Parathyroid adenoma (tissue), 2 donors: ENCODE results near the gene LCN2.

Experiments
- H2AFZ ChIP-seq: fragments of 300-600 bp; sonication (generic); one replicate; pipeline ENCODE4 v1.7.0; 2017; ENCODE audit warnings: antibody characterized with exemption, mild to moderate bottlenecking
- H3K27ac ChIP-seq: fragments of 300-600 bp; sonication (generic); one replicate; pipeline ENCODE4 v1.7.0; 2017
- H3K27me3 ChIP-seq: fragments of 300-600 bp; sonication (generic); one replicate; pipeline ENCODE4 v1.7.0; 2017; ENCODE audit warnings: low read length; ENCODE audit not compliant: control insufficient read depth, insufficient read depth
- H3K36me3 ChIP-seq: fragments of 300-600 bp; sonication (generic); one replicate; pipeline ENCODE4 v1.7.0; 2017; ENCODE audit warnings: low read length; ENCODE audit not compliant: control insufficient read depth, insufficient read depth
- H3K4me1 ChIP-seq: fragments of 300-600 bp; sonication (generic); one replicate; pipeline ENCODE4 v1.7.0; 2017; ENCODE audit warnings: control low read depth
- H3K4me2 ChIP-seq: fragments of 300-600 bp; sonication (generic); one replicate; pipeline ENCODE4 v1.7.0; 2017; ENCODE audit warnings: low read length
- H3K4me3 ChIP-seq: fragments of 300-600 bp; sonication (generic); one replicate; pipeline ENCODE4 v1.7.0; 2017; ENCODE audit warnings: low read depth, low read length
- H3K79me2 ChIP-seq: fragments of 300-600 bp; sonication (generic); one replicate; pipeline ENCODE4 v1.7.0; 2017; ENCODE audit warnings: control low read depth
- H3K9ac ChIP-seq: fragments of 300-600 bp; sonication (generic); one replicate; pipeline ENCODE4 v1.7.0; 2017; ENCODE audit warnings: mild to moderate bottlenecking
- H3K9me3 ChIP-seq: fragments of 300-600 bp; sonication (generic); one replicate; pipeline ENCODE4 v1.7.0; 2017; ENCODE audit warnings: low read length; ENCODE audit not compliant: control insufficient read depth
- TF ChIP-seq, protein P1 (sequence below): fragments of 300-600 bp; sonication (generic); IDR thresholded peaks from one replicate; pipeline ENCODE4 v1.7.0; 2017; ENCODE audit warnings: antibody characterized with exemption, mild to moderate bottlenecking
- donor health status: primary hyperparathyroidism.

LCN2 gene

GRCh38 chr9:128145951-128146351 lies 3.3 kb upstream of the LCN2 start:
- no peaks in the 10 kb centered on the region for H3K4me1 ChIP-seq
- no peak overlapping the region for H3K4me2 ChIP-seq
- H3K9ac ChIP-seq, result no peak overlapping the region
- H3K27ac ChIP-seq, result no peak overlapping the region
- no peaks in the 10 kb centered on the region for H3K9me3 ChIP-seq
- no peaks in the 10 kb centered on the region for H3K36me3 ChIP-seq
- H3K27me3 ChIP-seq, result no peaks in the 10 kb centered on the region
- H3K4me3 ChIP-seq, result no peak overlapping the region
- TF ChIP-seq, protein P1, sequence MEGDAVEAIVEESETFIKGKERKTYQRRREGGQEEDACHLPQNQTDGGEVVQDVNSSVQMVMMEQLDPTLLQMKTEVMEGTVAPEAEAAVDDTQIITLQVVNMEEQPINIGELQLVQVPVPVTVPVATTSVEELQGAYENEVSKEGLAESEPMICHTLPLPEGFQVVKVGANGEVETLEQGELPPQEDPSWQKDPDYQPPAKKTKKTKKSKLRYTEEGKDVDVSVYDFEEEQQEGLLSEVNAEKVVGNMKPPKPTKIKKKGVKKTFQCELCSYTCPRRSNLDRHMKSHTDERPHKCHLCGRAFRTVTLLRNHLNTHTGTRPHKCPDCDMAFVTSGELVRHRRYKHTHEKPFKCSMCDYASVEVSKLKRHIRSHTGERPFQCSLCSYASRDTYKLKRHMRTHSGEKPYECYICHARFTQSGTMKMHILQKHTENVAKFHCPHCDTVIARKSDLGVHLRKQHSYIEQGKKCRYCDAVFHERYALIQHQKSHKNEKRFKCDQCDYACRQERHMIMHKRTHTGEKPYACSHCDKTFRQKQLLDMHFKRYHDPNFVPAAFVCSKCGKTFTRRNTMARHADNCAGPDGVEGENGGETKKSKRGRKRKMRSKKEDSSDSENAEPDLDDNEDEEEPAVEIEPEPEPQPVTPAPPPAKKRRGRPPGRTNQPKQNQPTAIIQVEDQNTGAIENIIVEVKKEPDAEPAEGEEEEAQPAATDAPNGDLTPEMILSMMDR, result no peak
- no peak overlapping the region for H2AFZ ChIP-seq
- H3K79me2 ChIP-seq, result no peaks in the 10 kb centered on the region

DNA sequence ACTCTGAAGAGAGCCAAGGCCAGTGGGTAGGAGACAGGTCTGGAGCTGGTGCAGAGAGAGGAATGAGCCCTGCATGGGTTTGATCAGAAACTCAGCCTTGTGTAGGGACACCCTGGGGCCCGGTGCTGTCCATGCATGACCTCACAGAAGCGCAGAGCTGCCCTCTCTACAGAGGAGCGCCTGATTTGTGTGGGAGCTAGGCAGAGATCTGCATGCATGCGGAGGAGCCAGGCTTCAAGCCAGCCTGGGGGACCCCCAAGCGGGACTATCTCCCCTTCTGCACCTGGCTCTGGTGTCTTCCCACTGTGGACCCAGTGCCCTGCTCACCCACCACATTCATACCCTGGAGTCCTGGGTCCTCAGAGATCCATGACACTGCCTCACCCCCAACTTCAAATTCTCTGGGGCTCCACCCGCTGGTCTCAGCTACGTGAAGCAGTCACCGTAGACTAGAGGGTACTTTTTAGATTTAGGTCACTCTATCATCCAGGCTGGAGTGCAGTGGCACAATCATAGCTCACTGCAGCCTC lies 2.6 kb upstream of the LCN2 start:
- H3K79me2 ChIP-seq, result no peaks in the 10 kb centered on the region
- H3K27ac ChIP-seq, result no peak overlapping the region
- no peak overlapping the region for H2AFZ ChIP-seq
- H3K9ac ChIP-seq, result no peak overlapping the region
- TF ChIP-seq, protein P1, result no peak
- H3K4me1 ChIP-seq, result no peaks in the 10 kb centered on the region
- no peaks in the 10 kb centered on the region for H3K9me3 ChIP-seq
- no peaks in the 10 kb centered on the region for H3K27me3 ChIP-seq
- no peak overlapping the region for H3K4me2 ChIP-seq
- H3K4me3 ChIP-seq, result no peak overlapping the region
- H3K36me3 ChIP-seq, result no peaks in the 10 kb centered on the region

DNA sequence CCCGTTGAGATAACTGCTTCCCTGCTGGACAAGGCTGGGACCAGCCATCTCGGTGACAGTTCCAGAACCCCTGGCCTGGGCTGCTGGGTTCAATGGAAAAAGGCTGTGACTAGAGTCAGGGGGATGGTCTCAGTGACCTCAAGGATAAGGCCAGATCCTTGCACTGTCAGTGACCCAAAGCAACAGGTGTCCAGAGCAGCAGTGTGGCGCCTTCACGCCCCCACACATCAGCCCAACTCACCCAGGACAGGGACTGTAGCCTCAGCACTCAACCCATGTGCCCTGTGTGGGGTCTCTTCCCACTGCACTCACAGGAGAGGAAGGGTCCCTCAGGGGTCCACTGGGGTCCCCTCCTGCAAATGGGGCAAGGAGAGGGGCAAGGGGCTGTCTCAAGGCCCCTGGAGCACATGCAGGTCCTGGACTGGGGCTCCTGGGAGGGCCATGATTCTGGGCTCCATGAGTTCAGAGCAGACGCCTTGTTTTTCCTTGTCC lies 698 bp upstream of the LCN2 start:
- Histone ChIP-seq H3K4me3 (no peak overlapping the region), H2AFZ (no peak overlapping the region), H3K36me3 (no peaks in the 10 kb centered on the region), H3K27ac (no peak overlapping the region), H3K4me2 (no peak overlapping the region), H3K79me2 (no peaks in the 10 kb centered on the region), H3K9me3 (no peaks in the 10 kb centered on the region), H3K4me1 (no peaks in the 10 kb centered on the region), H3K9ac (no peak overlapping the region), H3K27me3 (no peaks in the 10 kb centered on the region)
- TF ChIP-seq, protein P1, result no peak

DNA sequence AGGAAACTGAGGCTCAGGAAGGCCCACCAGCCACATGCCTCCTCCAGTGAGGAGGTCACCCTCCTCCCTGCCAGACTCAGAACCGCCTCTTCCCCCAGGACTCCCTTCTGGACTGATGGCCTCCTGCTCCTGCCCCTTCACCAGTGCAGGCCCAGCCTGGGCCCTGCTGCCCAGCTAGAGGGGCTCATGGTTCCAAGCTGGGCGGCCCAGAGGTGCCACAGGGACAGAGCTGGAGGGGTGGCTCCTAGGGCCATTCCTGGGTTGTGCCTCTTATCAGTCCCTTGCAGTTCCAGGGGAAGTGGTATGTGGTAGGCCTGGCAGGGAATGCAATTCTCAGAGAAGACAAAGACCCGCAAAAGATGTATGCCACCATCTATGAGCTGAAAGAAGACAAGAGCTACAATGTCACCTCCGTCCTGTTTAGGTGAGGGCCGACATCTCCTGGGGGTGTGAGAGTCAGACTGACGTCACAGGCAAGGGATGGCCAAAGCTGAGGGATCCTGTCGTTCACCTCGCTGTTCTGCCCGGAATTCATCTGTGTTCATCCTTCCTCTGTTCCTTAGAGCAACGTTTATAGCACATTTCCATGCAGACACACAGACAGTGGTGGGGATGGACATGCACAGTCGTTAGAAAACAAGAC lies 819 bp downstream of the LCN2 start:
- Histone ChIP-seq H3K4me3 (no peak overlapping the region), H3K4me2 (no peak overlapping the region), H3K27ac (no peak overlapping the region), H2AFZ (no peak overlapping the region), H3K79me2 (no peaks in the 10 kb centered on the region), H3K9me3 (no peaks in the 10 kb centered on the region), H3K4me1 (no peaks in the 10 kb centered on the region), H3K9ac (no peak overlapping the region), H3K27me3 (no peaks in the 10 kb centered on the region), H3K36me3 (no peaks in the 10 kb centered on the region)
- TF ChIP-seq, protein P1, result no peak
